ENCODE measurements around the gene TLR5.

Gene TLR5

GRCh38 chr1:223116950-223117349 lies 26.1 kb downstream of the TLR5 start:
- no peak for DNase-seq (ENCODE audit: low read depth in 3 of 3, low spot score in 1 of 3)

- DNase-seq (ENCODE audit: low read depth in 3 of 3, low spot score in 1 of 3), result no peak
These were observed 28.2 kb downstream of the TLR5 start for GRCh38 chr1:223114871-223115270.

GRCh38 chr1:223110952-223111351 lies 32.1 kb downstream of the TLR5 start:
- no peak for DNase-seq (ENCODE audit: low read depth in 3 of 3, low spot score in 1 of 3)

- DNase-seq (ENCODE audit: low read depth in 3 of 3, low spot score in 1 of 3), result no peak
These were observed 33.4 kb downstream of the TLR5 start for GRCh38 chr1:223109581-223110026.

GRCh38 chr1:223106856-223107255 lies 36.2 kb downstream of the TLR5 start:
- DNase-seq (ENCODE audit: low read depth in 3 of 3, low spot score in 1 of 3), result no peak

GRCh38 chr1:223105568-223105967 lies 37.5 kb downstream of the TLR5 start:
- no peak for DNase-seq (ENCODE audit: low read depth in 3 of 3, low spot score in 1 of 3)

- no peak for DNase-seq (ENCODE audit: low read depth in 3 of 3, low spot score in 1 of 3)
These were observed 40.1 kb downstream of the TLR5 start for GRCh38 chr1:223102797-223103533.

GRCh38 chr1:223097713-223098112 lies 45.3 kb downstream of the TLR5 start:
- no peak for DNase-seq (ENCODE audit: low read depth in 3 of 3, low spot score in 1 of 3)

- DNase-seq (ENCODE audit: low read depth in 3 of 3, low spot score in 1 of 3), result no peak
These were observed 47.2 kb downstream of the TLR5 start for GRCh38 chr1:223095870-223096269.

GRCh38 chr1:223091896-223092295 lies 51.2 kb downstream of the TLR5 start:
- no peak for DNase-seq (ENCODE audit: low read depth in 3 of 3, low spot score in 1 of 3)

- no peak for DNase-seq (ENCODE audit: low read depth in 3 of 3, low spot score in 1 of 3)
These were observed 53.8 kb downstream of the TLR5 start for GRCh38 chr1:223089250-223089649.

- DNase-seq (ENCODE audit: low read depth in 3 of 3, low spot score in 1 of 3), result no peak
These were observed 54.3 kb downstream of the TLR5 start for GRCh38 chr1:223088713-223089240.

GRCh38 chr1:223087291-223088255 lies 55.5 kb downstream of the TLR5 start:
- DNase-seq (ENCODE audit: low read depth in 3 of 3, low spot score in 1 of 3), result no peak

- DNase-seq (ENCODE audit: low read depth in 3 of 3, low spot score in 1 of 3), result no peak
These were observed 58.6 kb downstream of the TLR5 start for GRCh38 chr1:223084464-223084866.

- no peak for DNase-seq (ENCODE audit: low read depth in 3 of 3, low spot score in 1 of 3)
These were observed 59.2 kb downstream of the TLR5 start for GRCh38 chr1:223083831-223084230.

GRCh38 chr1:223082914-223083313 lies 60.1 kb downstream of the TLR5 start:
- DNase-seq (ENCODE audit: low read depth in 3 of 3, low spot score in 1 of 3), result no peak

- peak; percentile 28 to 64 (median 40) for DNase-seq (ENCODE audit: low read depth in 3 of 3, low spot score in 1 of 3)
These were observed 61.7 kb downstream of the TLR5 start for GRCh38 chr1:223081181-223081994.

- no peak for DNase-seq (ENCODE audit: low read depth in 3 of 3, low spot score in 1 of 3)
These were observed 63.5 kb downstream of the TLR5 start for GRCh38 chr1:223079498-223079897.

GRCh38 chr1:223077247-223077833 lies 65.7 kb downstream of the TLR5 start:
- no peak for DNase-seq (ENCODE audit: low read depth in 3 of 3, low spot score in 1 of 3)

- DNase-seq (ENCODE audit: low read depth in 3 of 3, low spot score in 1 of 3), result no peak
These were observed 66.7 kb downstream of the TLR5 start for GRCh38 chr1:223076362-223076761.

GRCh38 chr1:223075834-223076233 lies 67.2 kb downstream of the TLR5 start:
- DNase-seq (ENCODE audit: low read depth in 3 of 3, low spot score in 1 of 3), result no peak

Measured in stimulated activated CD4-positive, alpha-beta T cell treated with anti-CD3 and anti-CD28 coated beads, TNF-alpha, amount 100 ng/mL, for 1 hour (primary cell).